ENCODE data around the gene MBOAT7.

DNA sequence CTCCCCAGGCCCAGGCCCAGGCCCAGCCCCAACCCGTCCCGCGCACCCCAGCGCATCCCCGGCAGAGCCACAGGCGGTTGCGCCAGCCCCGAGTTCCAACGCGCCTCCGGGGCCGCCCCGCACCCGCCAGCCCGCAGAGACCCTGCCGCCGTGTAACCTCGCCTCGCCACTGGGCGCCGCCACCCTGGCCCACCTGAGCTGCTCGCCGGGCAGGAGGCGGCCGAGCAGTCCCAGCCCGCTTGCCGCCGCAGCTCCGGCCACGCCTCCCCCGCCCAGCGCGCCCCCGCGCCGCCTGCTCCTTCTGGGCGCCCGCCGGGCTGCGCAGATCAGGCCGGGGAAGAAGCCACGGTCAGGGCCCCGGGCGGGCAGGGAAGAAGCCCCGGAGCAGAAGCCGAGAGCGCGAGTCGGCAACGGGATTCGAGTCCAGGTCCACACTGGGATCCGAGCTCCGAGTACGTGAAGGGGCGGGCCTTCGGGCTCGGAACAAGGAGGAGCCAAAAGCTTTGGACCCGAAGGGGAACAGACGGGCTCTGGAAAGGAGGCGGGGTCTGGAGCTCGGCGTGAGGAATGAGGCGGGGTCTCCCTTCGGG, at the start of gene MBOAT7:
- TF ChIP-seq SIN3A (IDR thresholded peaks at IDR 0.05; ENCODE audit: borderline replicate concordance, low read depth, low read length) (peak; percentile 26; the same call in 1 of the 2 replicates), CHD2 (IDR thresholded peaks at IDR 0.05; ENCODE audit: low read length, partially characterized antibody) (peak; percentile 10)

Data from SK-N-SH (cell line).